OCI-LY1 (cell line): ENCODE results near the gene HPF1.

Experiments
- H2AFZ ChIP-seq: fragments of 200-600 bp; sonication (generic), shearing (Covaris generic); 2 replicates; pipeline ENCODE4 v1.6.0; 2014; ENCODE audit warnings: antibody characterized with exemption, mild to moderate bottlenecking, low read length
- H3F3A ChIP-seq: fragments of 200-600 bp; sonication (generic), shearing (Covaris generic); 2 replicates; pipeline ENCODE4 v1.6.0; 2014; ENCODE audit warnings: mild to moderate bottlenecking, antibody characterized with exemption, low read length, moderate library complexity; ENCODE audit not compliant: insufficient read depth
- H3K27ac ChIP-seq: fragments of 200-600 bp; sonication (generic); 2 replicates; pipeline ENCODE4 v1.5.1; 2014; ENCODE audit warnings: low read length, mixed run types, mild to moderate bottlenecking, low read depth; ENCODE audit not compliant: poor library complexity, severe bottlenecking
- H3K27me3 ChIP-seq: fragments of 200-600 bp; sonication (generic); 2 replicates; pipeline ENCODE4 v1.6.0; 2014; ENCODE audit warnings: antibody characterized with exemption, mild to moderate bottlenecking, low read length, moderate library complexity; ENCODE audit not compliant: insufficient read depth
- H3K36me3 ChIP-seq: fragments of 200-600 bp; sonication (generic); 2 replicates; pipeline ENCODE4 v1.6.1; 2014; ENCODE audit warnings: mild to moderate bottlenecking, antibody characterized with exemption, low read length, moderate library complexity, mixed read lengths; ENCODE audit not compliant: insufficient read depth
- H3K4me1 ChIP-seq: fragments of 200-600 bp; sonication (generic); 2 replicates; pipeline ENCODE4 v1.5.1; 2014; ENCODE audit warnings: mild to moderate bottlenecking, low read length, moderate library complexity; ENCODE audit not compliant: insufficient read depth, severe bottlenecking
- H3K4me2 ChIP-seq: fragments of 200-600 bp; sonication (generic), shearing (Covaris generic); 2 replicates; pipeline ENCODE4 v1.6.1; 2014; ENCODE audit warnings: low read length
- H3K4me3 ChIP-seq: fragments of 200-600 bp; sonication (generic); 2 replicates; pipeline ENCODE4 v1.5.1; 2014; ENCODE audit warnings: low read length, low read depth, mild to moderate bottlenecking, mixed read lengths; ENCODE audit not compliant: poor library complexity, severe bottlenecking
- H3K79me2 ChIP-seq: fragments of 200-600 bp; shearing (Covaris generic); 2 replicates; pipeline ENCODE4 v1.6.1; 2016; ENCODE audit warnings: mixed run types, low read length, mixed read lengths; ENCODE audit not compliant: insufficient read depth
- H3K9ac ChIP-seq: fragments of 200-600 bp; sonication (generic), shearing (Covaris generic); 2 replicates; pipeline ENCODE4 v1.6.1; 2014; ENCODE audit warnings: mild to moderate bottlenecking, low read length, mixed read lengths
- H3K9me2 ChIP-seq: fragments of 200-600 bp; sonication (generic), shearing (Covaris generic); 2 replicates; pipeline ENCODE4 v1.6.1; 2014; ENCODE audit warnings: low read depth, mild to moderate bottlenecking, low read length, mixed read lengths
- H3K9me3 ChIP-seq: fragments of 200-600 bp; shearing (Covaris generic); 2 replicates; pipeline ENCODE4 v1.6.1; 2014; ENCODE audit warnings: low read length, mixed read lengths
- H4K20me1 ChIP-seq: fragments of 200-600 bp; sonication (generic), shearing (Covaris generic); 2 replicates; pipeline ENCODE4 v1.6.0; 2016; ENCODE audit warnings: mild to moderate bottlenecking, low read length; ENCODE audit not compliant: insufficient read depth
- EZH2 ChIP-seq: fragments of 200-600 bp; sonication (generic), shearing (Covaris generic); IDR thresholded peaks from 2 replicates; pipeline ENCODE4 v1.8.0; 2017; ENCODE audit warnings: borderline replicate concordance, mixed run types, mild to moderate bottlenecking, antibody characterized with exemption, low read length, moderate library complexity, mixed read lengths
- TF ChIP-seq, protein P1 (sequence below): fragments of 200-600 bp; sonication (generic), shearing (Covaris generic); IDR thresholded peaks from 2 replicates; pipeline ENCODE4 v1.5.1; 2017; ENCODE audit warnings: mild to moderate bottlenecking, antibody characterized with exemption, low read length, moderate library complexity, mixed read lengths

The HPF1 gene

GRCh38 chr4:169800541-169800940 is 42.8 kb upstream of the HPF1 start:
- H3K36me3 ChIP-seq: no peaks in the 10 kb centered on the region
- H3K27me3 ChIP-seq: no peaks in the 10 kb centered on the region
- no peak overlapping the region for H3K9ac ChIP-seq
- no peak overlapping the region for H3K27ac ChIP-seq
- H2AFZ ChIP-seq: no peak overlapping the region
- H3K79me2 ChIP-seq: no peaks in the 10 kb centered on the region
- no peak overlapping the region for H3K4me2 ChIP-seq
- no peaks in the 10 kb centered on the region for H3K9me2 ChIP-seq
- no peaks in the 10 kb centered on the region for H4K20me1 ChIP-seq
- no peak overlapping the region for H3K4me3 ChIP-seq
- H3K9me3 ChIP-seq: 0 out of 2 replicates have a peak, but pooled peaks cover 3% of the 10 kb centered on the region
- H3K4me1 ChIP-seq: no peaks in the 10 kb centered on the region
- TF ChIP-seq, protein P1, sequence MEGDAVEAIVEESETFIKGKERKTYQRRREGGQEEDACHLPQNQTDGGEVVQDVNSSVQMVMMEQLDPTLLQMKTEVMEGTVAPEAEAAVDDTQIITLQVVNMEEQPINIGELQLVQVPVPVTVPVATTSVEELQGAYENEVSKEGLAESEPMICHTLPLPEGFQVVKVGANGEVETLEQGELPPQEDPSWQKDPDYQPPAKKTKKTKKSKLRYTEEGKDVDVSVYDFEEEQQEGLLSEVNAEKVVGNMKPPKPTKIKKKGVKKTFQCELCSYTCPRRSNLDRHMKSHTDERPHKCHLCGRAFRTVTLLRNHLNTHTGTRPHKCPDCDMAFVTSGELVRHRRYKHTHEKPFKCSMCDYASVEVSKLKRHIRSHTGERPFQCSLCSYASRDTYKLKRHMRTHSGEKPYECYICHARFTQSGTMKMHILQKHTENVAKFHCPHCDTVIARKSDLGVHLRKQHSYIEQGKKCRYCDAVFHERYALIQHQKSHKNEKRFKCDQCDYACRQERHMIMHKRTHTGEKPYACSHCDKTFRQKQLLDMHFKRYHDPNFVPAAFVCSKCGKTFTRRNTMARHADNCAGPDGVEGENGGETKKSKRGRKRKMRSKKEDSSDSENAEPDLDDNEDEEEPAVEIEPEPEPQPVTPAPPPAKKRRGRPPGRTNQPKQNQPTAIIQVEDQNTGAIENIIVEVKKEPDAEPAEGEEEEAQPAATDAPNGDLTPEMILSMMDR: no peak
- no peak for TF ChIP-seq EZH2
- H3F3A ChIP-seq: no peaks in the 10 kb centered on the region

DNA sequence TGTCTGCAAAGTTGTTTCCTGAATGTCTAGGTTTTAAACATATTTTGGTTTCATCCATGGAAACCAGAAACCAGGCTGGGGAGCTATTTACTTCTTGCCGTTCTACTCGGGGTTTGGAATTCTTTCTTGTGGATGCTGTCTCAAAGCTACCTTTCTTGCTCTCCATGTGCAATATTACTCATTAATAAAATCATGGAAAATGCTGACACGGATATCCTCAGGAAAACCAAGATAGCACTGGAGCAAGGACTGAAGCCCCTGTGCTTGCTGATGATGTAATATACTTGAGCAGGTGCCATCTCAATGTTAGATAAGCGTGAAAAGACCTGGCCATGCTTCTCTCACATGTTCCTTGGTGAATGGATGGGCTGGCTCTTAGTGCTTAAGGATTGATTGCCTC is 41.5 kb upstream of the HPF1 start:
- no peak overlapping the region for H2AFZ ChIP-seq
- no peak for TF ChIP-seq EZH2
- H3K4me2 ChIP-seq: no peak overlapping the region
- no peaks in the 10 kb centered on the region for H3K79me2 ChIP-seq
- no peaks in the 10 kb centered on the region for H4K20me1 ChIP-seq
- H3K27ac ChIP-seq: no peak overlapping the region
- H3K4me3 ChIP-seq: no peak overlapping the region
- no peaks in the 10 kb centered on the region for H3K9me3 ChIP-seq
- no peaks in the 10 kb centered on the region for H3K36me3 ChIP-seq
- no peak overlapping the region for H3K9ac ChIP-seq
- no peaks in the 10 kb centered on the region for H3K4me1 ChIP-seq
- no peaks in the 10 kb centered on the region for H3K27me3 ChIP-seq
- H3F3A ChIP-seq: no peaks in the 10 kb centered on the region
- no peaks in the 10 kb centered on the region for H3K9me2 ChIP-seq

- Histone ChIP-seq H3K4me1 (no peaks in the 10 kb centered on the region), H3K4me3 (no peak overlapping the region), H3K27ac (no peak overlapping the region), H3K9me2 (no peaks in the 10 kb centered on the region), H4K20me1 (no peaks in the 10 kb centered on the region), H3F3A (no peaks in the 10 kb centered on the region), H3K27me3 (no peaks in the 10 kb centered on the region), H3K4me2 (no peak overlapping the region), H3K9ac (no peak overlapping the region), H3K9me3 (no peaks in the 10 kb centered on the region), H3K79me2 (no peaks in the 10 kb centered on the region), H3K36me3 (no peaks in the 10 kb centered on the region), H2AFZ (no peak overlapping the region)
- TF ChIP-seq, protein P1: no peak
Observed at GRCh38 chr4:169795585-169795984, 37.8 kb upstream of the HPF1 start.

GRCh38 chr4:169791527-169792156 is 33.9 kb upstream of the HPF1 start:
- Histone ChIP-seq H3K79me2 (no peaks in the 10 kb centered on the region), H3K9me2 (no peaks in the 10 kb centered on the region), H3F3A (no peaks in the 10 kb centered on the region), H3K27ac (no peak overlapping the region), H3K36me3 (no peaks in the 10 kb centered on the region), H2AFZ (no peak overlapping the region), H3K4me2 (no peak overlapping the region), H4K20me1 (no peaks in the 10 kb centered on the region), H3K4me1 (no peaks in the 10 kb centered on the region), H3K9ac (no peak overlapping the region), H3K27me3 (0 out of 2 replicates have a peak, but pooled peaks cover 4% of the 10 kb centered on the region), H3K4me3 (no peak overlapping the region), H3K9me3 (no peaks in the 10 kb centered on the region)
- no peak for TF ChIP-seq EZH2
- TF ChIP-seq, protein P1: peak; percentile 18; the same call in 1 of the 2 replicates
